GM10266 (cell line): Measurements from ENCODE around the gene CASP10.

Experiments used
- DNase-seq: peaks from one replicate; pipeline ENCODE4 v3.0.0; 2012; ENCODE audit errors: extremely low spot score
- TF ChIP-seq, protein P1 (sequence below): IDR thresholded peaks from 2 replicates; pipeline ENCODE4 v1.5.1; 2012; ENCODE audit warnings: mild to moderate bottlenecking, low read depth; ENCODE audit not compliant: control insufficient read depth, insufficient read depth; ENCODE audit errors: missing control alignments

The CASP10 gene

DNA sequence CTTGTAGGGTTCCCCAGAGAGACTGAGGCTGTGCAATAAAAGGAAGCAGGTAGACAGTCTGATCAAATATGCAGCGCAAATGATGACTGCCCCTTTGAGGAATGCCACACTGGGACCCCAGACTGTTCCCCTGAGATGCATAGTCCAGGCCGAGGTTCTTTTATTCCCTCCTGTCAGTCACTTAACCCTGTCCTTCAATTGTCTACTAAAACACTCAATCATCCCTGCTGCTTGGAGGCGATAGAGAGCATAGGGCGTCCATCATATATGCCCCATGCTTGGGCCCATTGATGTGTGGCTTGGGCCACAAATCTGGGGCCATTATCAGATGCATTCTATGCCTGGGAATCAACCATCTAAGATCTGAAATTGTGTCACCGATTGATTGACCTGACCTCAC is 61.9 kb downstream of the CASP10 start:
- TF ChIP-seq, protein P1, sequence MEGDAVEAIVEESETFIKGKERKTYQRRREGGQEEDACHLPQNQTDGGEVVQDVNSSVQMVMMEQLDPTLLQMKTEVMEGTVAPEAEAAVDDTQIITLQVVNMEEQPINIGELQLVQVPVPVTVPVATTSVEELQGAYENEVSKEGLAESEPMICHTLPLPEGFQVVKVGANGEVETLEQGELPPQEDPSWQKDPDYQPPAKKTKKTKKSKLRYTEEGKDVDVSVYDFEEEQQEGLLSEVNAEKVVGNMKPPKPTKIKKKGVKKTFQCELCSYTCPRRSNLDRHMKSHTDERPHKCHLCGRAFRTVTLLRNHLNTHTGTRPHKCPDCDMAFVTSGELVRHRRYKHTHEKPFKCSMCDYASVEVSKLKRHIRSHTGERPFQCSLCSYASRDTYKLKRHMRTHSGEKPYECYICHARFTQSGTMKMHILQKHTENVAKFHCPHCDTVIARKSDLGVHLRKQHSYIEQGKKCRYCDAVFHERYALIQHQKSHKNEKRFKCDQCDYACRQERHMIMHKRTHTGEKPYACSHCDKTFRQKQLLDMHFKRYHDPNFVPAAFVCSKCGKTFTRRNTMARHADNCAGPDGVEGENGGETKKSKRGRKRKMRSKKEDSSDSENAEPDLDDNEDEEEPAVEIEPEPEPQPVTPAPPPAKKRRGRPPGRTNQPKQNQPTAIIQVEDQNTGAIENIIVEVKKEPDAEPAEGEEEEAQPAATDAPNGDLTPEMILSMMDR: no peak
- no peak for DNase-seq

DNA sequence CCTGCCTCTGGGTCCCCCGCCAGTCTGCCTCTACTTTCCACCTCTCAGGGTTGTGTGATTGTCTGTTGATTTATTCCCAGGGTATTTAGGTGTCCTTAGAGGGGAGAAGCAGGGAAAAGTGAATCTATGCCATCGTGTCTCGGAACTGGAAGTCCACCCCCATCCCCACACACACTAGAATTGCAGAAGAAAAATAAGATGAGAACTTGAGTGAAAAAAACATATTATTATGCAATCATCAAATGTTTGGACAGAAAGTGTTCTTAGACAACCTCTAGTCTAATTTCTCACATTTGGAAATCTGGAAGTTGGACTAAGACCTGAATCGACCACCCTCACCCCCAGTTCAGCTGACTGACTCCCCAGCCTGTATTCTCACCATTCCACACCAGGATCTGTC is 63.3 kb downstream of the CASP10 start:
- TF ChIP-seq, protein P1: no peak

DNA sequence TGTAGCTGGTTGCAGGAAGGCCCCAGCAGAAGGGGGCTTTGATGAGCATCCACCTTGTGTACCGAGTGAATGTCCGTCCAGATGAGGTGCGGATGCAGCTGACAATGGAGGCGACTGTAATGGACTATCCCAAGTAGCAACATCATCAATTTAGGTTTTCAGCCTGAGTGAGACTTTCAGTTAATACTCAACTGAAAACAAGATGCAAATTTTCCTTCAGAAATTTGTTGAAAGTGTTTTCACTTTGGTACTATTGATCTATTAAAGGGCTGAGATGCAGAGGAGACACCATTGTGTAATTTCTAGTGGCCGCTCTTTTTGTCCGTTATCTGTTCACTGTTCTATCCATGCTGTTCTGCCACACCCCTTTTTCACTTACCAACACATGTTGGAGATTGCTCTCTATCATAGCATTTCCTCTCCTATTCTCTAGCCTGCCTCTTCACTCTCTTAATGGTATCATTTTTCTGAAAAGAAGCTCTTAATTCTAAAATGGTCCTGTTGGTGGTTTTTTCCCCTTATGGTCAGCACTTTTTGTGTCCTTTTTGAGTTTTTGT is 65.4 kb downstream of the CASP10 start:
- DNase-seq: no peak

More for the DNA sequence above, 63.3 kb downstream of the CASP10 start:
- DNase-seq: no peak

DNA sequence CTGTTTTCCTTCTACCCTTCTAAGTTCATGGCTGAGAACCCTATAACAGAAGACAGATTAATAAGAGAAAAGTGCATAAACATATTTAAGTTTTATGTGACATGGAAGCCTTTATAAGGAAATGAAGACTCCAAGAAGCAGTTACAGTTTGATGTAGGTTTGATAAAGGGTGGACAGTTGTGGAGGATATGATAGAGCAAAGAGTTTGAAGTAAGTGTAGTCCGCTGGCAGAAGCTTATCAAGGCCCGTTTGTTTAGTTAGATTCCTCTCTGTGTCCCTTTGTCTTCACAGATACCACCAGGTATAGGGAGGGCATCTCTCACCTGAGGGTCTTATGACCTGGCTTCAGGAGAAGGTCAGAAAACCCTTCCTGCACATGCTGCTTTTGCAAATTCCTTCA is 66.9 kb downstream of the CASP10 start:
- DNase-seq: no peak
- TF ChIP-seq, protein P1: no peak

More for the DNA sequence above, 65.4 kb downstream of the CASP10 start:
- TF ChIP-seq, protein P1: no peak

DNA sequence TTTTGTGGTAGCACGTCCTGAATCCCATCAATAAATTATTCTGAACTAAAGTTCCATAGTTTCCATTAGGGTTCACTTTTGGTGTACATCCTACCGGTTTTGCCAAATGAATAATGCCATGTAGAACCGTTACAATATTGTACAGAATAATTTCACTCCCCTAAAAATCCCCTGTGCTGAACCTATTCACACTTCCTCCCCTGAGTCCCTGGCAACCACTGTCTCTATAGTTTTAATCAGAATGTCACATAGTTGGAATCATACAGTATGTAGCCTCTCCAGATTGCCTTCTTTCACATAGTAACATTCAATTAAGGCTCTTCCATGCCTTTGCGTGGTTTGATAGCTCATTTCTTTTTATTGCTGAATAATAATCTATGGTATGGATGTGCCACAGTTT is 67.8 kb downstream of the CASP10 start:
- DNase-seq: no peak
- TF ChIP-seq, protein P1: no peak

DNA sequence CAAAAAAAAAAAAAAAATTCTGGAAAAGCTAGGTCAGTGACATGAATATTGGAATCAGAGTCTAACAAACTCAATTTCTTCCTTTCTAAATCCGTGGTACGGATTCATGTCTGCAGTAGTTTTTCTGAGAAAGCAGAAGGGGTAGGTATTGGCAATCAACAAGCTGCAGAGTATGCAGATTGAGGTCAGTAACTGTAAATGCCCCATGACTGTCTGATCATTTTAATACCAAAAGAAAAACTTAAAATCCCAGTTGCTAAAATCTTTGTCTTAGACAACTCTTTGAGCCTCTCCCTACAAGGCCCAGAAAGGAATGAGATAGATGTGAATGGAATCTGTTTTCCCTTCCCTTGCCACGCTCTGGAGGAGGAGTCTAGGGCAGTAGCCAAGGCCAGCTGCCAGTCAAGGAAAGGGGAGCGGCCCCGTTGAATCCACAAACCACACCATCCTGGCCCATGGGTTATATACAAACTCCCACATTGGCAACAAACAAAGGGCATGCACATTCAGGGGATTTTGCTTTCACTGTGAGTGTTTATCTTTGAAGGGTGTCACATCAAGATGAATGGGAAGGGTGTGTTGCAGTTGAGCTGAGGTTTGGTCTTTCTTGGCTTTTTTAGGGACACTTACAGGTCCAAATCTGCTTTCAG is 71.3 kb downstream of the CASP10 start:
- TF ChIP-seq, protein P1: no peak
- no peak for DNase-seq

DNA sequence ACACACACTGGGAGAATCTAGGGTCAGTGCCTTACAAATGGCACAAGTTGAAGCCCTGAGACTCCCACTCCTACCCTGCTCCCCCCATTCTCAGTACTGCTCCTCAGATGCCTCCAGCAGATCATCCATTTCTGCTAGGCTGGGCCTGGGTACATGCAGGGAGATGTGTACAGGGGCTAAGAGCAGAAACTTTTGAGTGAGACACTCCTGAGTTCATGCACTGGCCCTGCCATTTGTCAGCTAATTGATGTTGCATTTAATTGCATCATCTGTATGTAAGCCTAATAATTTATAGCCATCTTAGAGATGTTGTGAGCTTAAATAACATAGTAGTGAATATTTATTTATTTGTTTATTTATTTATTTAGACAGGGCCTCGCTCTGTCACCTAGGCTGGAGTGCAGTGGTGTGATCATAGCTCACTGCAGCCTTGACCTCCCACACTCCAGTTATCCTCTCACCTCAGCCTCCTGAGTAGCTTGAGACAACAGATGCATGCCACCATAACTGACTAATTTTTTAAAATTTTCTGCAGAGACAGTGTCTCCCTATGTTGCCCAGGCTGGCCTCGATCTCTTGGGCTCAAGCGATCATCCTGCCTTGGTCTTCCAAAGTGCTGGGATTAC is 72.6 kb downstream of the CASP10 start:
- TF ChIP-seq, protein P1: no peak
- DNase-seq: no peak
